ENCODE results near the gene KIAA2012. TPM values are rescaled to one million over a fixed set of nuclear protein-coding genes. Genes with fewer than 3 reads are reported as not detected.
"Not testable (repeated sequence)": the region's sequence is repeated elsewhere in the genome, so short reads cannot be mapped to it uniquely, and the experiment has no call there.

KIAA2012 gene
- total RNA-seq, 2 experiments from 2014 or later: not detected

DNA sequence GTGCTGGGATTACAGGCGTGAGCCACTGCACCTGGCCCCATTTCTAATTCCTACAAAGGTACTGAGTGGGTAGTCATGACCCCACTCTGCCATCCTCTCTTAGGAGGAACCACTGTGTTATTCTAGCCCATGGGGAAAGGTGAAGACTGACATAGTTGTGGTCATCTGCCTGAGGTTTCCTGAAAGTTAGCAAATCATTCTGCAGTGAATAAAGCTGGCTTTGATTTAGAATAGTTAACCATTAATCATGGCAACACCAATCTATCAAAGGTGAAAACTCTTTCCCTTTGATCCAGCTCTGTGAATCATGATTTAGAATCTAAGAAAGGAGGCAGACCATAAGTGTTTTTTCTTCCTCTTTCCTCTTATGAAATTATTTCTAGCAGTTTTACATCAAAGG, 114.5 kb downstream of the KIAA2012 start:
- no peak overlapping the region for H3K27ac Mint-ChIP-seq
- H3K27me3 Mint-ChIP-seq: peaks cover 25% of the 10 kb centered on the region
- no peak for DNase-seq
- H3K4me1 Mint-ChIP-seq: no peaks in the 10 kb centered on the region
- H3K36me3 Mint-ChIP-seq: no peaks in the 10 kb centered on the region
- H3K4me3 Mint-ChIP-seq: no peak overlapping the region
- no peaks in the 10 kb centered on the region for H3K9me3 Mint-ChIP-seq

DNA sequence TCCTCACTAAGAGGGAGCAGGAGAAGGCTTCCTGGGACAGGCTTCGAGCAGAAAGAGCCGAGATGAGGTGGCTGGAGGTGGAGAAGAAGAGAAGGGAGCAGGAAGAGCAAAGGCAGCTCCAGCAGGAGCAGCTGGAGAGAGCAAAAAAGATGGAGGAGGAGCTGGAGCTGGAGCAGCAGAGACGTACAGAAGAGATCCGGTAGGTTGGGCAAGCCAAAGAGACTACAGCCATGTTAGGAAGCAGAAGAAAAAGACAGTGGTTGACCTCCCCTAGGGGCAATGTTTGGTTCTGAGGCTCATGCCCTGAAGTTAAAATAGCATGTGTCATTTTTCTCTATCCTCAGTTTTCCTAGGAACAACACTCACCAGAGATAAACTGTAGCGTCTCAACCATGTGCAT, 120.2 kb downstream of the KIAA2012 start:
- Mint-ChIP-seq H3K27ac (no peak overlapping the region), H3K27me3 (peaks cover 13% of the 10 kb centered on the region), H3K4me3 (no peak overlapping the region), H3K4me1 (no peaks in the 10 kb centered on the region), H3K36me3 (no peaks in the 10 kb centered on the region), H3K9me3 (no peaks in the 10 kb centered on the region)
- no peak for DNase-seq

- no peaks in the 10 kb centered on the region for H3K9me3 Mint-ChIP-seq
- H3K36me3 Mint-ChIP-seq: no peaks in the 10 kb centered on the region
- no peaks in the 10 kb centered on the region for H3K4me1 Mint-ChIP-seq
- no peak overlapping the region for H3K27ac Mint-ChIP-seq
- no peak overlapping the region for H3K4me3 Mint-ChIP-seq
- no peak for DNase-seq
- peaks cover 13% of the 10 kb centered on the region for H3K27me3 Mint-ChIP-seq
Observed at GRCh38 chr2:202193881-202194353, 120.9 kb downstream of the KIAA2012 start.

DNA sequence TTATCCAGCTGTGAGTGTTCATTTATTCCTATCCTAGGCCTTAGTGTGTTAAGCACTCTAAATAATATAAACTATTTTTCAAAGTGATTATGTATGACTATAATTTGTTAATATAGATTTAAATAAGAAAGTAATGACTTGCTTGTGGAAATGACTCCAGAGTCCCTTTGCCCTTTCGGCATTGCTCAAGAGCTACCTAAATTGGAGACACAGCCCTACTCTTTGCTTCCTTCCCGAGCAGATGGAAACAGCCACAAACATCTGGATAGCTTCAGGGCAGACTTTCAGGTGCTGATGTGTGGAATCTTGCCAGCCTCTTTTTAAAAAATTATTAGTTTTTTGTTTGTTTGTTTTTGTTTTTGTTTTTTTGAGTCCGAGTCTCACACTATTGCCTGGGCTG, 121.4 kb downstream of the KIAA2012 start:
- Mint-ChIP-seq H3K9me3 (no peaks in the 10 kb centered on the region), H3K27ac (no peak overlapping the region), H3K36me3 (no peaks in the 10 kb centered on the region), H3K4me3 (no peak overlapping the region), H3K4me1 (no peaks in the 10 kb centered on the region), H3K27me3 (peaks cover 13% of the 10 kb centered on the region)
- DNase-seq: no peak

GRCh38 chr2:202196727-202197126, 123.7 kb downstream of the KIAA2012 start:
- DNase-seq: no peak
- peaks cover 13% of the 10 kb centered on the region for H3K27me3 Mint-ChIP-seq
- no peaks in the 10 kb centered on the region for H3K9me3 Mint-ChIP-seq
- H3K4me3 Mint-ChIP-seq: no peak overlapping the region
- no peak overlapping the region for H3K27ac Mint-ChIP-seq
- H3K36me3 Mint-ChIP-seq: no peaks in the 10 kb centered on the region
- no peaks in the 10 kb centered on the region for H3K4me1 Mint-ChIP-seq

GRCh38 chr2:202201220-202202160, 128.4 kb downstream of the KIAA2012 start:
- Mint-ChIP-seq H3K4me1 (peaks cover 2% of the 10 kb centered on the region), H3K27me3 (peaks cover 7% of the 10 kb centered on the region), H3K36me3 (peaks cover under 1% of the 10 kb centered on the region), H3K27ac (no peak overlapping the region), H3K4me3 (no peak overlapping the region), H3K9me3 (no peaks in the 10 kb centered on the region)
- DNase-seq: no peak

GRCh38 chr2:202203348-202203747, 130.3 kb downstream of the KIAA2012 start:
- no peaks in the 10 kb centered on the region for H3K9me3 Mint-ChIP-seq
- H3K27ac Mint-ChIP-seq: no peak overlapping the region
- peaks cover 2% of the 10 kb centered on the region for H3K4me1 Mint-ChIP-seq
- H3K4me3 Mint-ChIP-seq: no peak overlapping the region
- DNase-seq: no peak
- peaks cover 4% of the 10 kb centered on the region for H3K36me3 Mint-ChIP-seq
- no peaks in the 10 kb centered on the region for H3K27me3 Mint-ChIP-seq

DNA sequence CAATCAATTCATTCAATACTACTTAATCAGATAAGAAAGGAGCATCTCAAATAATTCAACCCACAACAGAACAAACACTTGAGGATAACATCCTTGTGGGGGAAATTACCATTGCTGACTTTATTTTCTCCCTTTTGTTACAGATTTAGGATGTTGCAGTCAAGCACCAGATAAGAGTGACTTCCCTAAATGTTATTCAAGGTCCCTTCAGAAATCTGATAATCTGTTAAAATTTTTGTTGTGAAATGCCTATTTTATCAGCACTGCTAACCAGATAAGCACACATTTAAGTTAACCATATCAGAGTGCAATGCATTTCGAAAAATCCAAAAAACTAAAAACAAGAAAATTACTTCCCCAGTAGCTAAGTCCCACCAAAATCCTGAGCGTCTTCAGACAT, 131.8 kb downstream of the KIAA2012 start:
- no peaks in the 10 kb centered on the region for H3K27me3 Mint-ChIP-seq
- no peaks in the 10 kb centered on the region for H3K9me3 Mint-ChIP-seq
- H3K4me3 Mint-ChIP-seq: no peak overlapping the region
- no peak overlapping the region for H3K27ac Mint-ChIP-seq
- peaks cover 2% of the 10 kb centered on the region for H3K4me1 Mint-ChIP-seq
- peaks cover 4% of the 10 kb centered on the region for H3K36me3 Mint-ChIP-seq
- DNase-seq: no peak

DNA sequence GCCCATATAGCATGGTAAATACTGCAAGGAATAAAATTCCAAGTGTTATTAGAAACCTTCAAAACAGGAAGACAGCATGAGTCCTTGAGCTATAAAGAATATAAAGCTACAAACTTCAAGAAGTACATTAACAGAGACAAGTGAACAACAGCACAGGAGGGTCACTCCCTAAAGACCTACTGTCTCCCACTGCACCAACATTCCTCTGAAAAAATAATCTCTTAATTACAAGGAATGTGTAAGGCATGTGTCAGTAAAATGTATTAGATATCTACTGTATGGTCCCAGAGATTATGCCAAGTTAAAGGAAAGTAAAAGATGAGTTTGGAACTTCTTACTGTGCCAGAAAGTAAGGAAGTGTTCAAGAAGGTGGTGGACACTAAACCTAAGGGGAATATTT, 135.5 kb downstream of the KIAA2012 start:
- no peak for DNase-seq
- Mint-ChIP-seq H3K27me3 (no peaks in the 10 kb centered on the region), H3K4me3 (no peak overlapping the region), H3K27ac (no peak overlapping the region), H3K4me1 (peaks cover under 1% of the 10 kb centered on the region), H3K9me3 (no peaks in the 10 kb centered on the region), H3K36me3 (peaks cover 6% of the 10 kb centered on the region)

DNA sequence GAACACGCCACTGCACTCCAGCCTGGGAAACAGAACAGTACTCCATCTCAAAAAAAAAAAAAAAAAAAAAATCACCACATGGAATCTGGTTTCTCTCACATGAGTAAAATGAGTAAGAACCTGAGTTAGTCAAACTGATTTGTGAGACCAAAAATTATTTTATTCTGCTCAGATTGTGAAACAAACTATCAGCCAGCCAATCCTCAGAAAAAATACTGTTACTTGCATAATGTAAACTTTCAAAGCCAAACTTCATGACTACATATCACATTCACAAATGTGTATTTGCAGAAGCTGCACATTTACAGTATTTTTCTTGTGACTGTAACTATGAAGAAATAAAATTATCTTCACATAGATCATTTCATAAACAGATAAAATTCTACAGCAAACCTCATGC, 142.1 kb downstream of the KIAA2012 start:
- DNase-seq: no peak
- Mint-ChIP-seq H3K27me3 (no peaks in the 10 kb centered on the region), H3K4me1 (peaks cover 10% of the 10 kb centered on the region), H3K36me3 (peaks cover 22% of the 10 kb centered on the region), H3K4me3 (no peak overlapping the region), H3K9me3 (no peaks in the 10 kb centered on the region), H3K27ac (no peak overlapping the region)

GRCh38 chr2:202221873-202222272, 148.8 kb downstream of the KIAA2012 start:
- DNase-seq: no peak
- Mint-ChIP-seq H3K36me3 (peaks cover 25% of the 10 kb centered on the region), H3K27ac (no peak overlapping the region), H3K27me3 (no peaks in the 10 kb centered on the region), H3K4me3 (no peak overlapping the region), H3K9me3 (no peaks in the 10 kb centered on the region), H3K4me1 (peaks cover 24% of the 10 kb centered on the region)

- Mint-ChIP-seq H3K4me1 (peaks cover 34% of the 10 kb centered on the region), H3K27me3 (no peaks in the 10 kb centered on the region), H3K27ac (peak overlapping the region; percentile 81), H3K36me3 (peaks cover 2% of the 10 kb centered on the region), H3K9me3 (no peaks in the 10 kb centered on the region), H3K4me3 (peak overlapping the region; percentile 95)
- DNase-seq: peak; percentile 23
Observed at GRCh38 chr2:202237787-202238233, 164.8 kb downstream of the KIAA2012 start.

DNA sequence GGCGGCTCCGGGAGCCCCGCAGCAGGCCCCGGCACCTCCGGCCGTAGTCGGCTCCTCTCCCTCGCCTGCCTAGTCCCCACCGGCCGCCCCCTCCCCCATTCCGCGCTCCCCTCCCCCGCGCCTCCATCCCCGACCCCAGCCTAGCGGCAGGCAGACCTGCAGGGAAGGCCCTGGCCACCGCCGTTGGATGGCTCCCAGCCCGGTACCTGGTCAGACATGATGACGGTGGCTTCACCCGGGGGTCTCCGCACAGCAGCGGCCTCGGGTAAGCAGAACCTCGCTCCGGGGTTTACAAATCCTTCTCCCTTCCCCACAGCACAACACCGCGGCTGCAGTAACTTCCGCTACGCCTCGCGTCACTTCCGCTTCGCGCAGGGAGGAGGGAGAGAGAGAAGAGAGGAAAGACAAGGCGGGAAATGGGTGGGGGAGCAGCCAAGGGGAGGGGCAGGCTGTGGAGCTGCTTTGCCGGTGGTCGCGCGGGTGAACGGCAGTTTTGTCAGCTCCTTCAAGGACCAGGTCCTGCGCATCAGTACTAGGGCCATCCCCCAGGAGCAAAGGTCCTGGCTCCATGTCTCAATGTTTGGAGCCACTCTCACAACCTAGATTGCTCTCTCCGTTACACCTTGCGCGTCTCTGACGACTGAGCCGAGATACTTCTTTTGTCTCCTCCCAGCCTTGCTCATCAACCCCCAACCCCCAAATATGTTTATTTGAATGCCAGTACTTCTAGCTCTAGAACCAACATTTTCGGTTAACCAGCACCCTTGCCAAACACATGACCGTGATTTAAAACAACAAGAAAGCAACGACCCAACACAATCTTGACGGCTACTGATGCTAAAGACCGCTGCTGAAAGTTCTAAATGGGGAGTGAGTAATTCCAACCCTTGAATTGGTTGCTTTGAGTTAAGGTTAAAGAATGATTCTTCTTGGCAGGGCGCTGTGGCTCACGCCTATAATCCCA, 165.5 kb downstream of the KIAA2012 start, which contains the start of gene SUMO1:
SUMO1 (minus strand) TSS at position 364 of the 964 bp plus-strand sequence; CDS start at position 218, 146 bp downstream.
- Mint-ChIP-seq H3K27me3 (no peaks in the 10 kb centered on the region), H3K27ac (peak within 1 kb of the TSS; percentile 93), H3K4me1 (peaks cover 30% of the 10 kb centered on the region), H3K36me3 (peaks cover 2% of the 10 kb centered on the region), H3K9me3 (no peaks in the 10 kb centered on the region), H3K4me3 (peak within 1 kb of the TSS; percentile 95)
- peak; percentile 91 for DNase-seq

DNA sequence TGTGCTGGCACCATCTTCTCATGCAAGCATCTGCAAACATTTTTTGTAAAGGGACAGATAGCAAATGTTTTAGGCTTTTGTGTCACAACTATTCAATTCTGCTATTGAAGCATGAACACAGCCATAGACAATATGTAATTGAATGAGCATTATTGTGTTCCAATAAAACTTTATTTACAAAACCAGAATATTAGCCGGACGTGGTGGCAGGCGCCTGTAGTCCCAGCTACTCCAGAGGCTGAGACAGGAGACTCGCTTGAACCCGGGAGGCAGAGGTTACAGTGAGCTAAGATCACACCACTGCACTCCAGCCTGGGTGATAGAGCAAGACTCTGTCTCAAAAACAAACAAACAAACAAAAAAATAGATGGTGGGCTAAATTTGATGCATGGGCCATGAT, 174.7 kb downstream of the KIAA2012 start:
- DNase-seq, H3K36me3 Mint-ChIP-seq, H3K9me3 Mint-ChIP-seq, H3K4me3 Mint-ChIP-seq, H3K27ac Mint-ChIP-seq: not testable (repeated sequence)
- Mint-ChIP-seq H3K27me3 (peaks cover 14% of the 10 kb centered on the region), H3K4me1 (peaks cover 11% of the 10 kb centered on the region)

Data from activated naive CD8-positive, alpha-beta T cell treated with anti-CD3 and anti-CD28 coated beads for 36 hours (primary cell).